Embryonic facial prominence (tissue), 1 donor: ENCODE results near the gene COL4A2.
"Not testable (repeated sequence)": the region's sequence is repeated elsewhere in the genome, so short reads cannot be mapped to it uniquely, and the experiment has no call there.

ENCODE experiments used
- DNase-seq: peaks from one replicate; pipeline ENCODE4 v3.0.0-alpha.2; 2016; ENCODE audit errors: extremely low spot score

COL4A2 gene

DNA sequence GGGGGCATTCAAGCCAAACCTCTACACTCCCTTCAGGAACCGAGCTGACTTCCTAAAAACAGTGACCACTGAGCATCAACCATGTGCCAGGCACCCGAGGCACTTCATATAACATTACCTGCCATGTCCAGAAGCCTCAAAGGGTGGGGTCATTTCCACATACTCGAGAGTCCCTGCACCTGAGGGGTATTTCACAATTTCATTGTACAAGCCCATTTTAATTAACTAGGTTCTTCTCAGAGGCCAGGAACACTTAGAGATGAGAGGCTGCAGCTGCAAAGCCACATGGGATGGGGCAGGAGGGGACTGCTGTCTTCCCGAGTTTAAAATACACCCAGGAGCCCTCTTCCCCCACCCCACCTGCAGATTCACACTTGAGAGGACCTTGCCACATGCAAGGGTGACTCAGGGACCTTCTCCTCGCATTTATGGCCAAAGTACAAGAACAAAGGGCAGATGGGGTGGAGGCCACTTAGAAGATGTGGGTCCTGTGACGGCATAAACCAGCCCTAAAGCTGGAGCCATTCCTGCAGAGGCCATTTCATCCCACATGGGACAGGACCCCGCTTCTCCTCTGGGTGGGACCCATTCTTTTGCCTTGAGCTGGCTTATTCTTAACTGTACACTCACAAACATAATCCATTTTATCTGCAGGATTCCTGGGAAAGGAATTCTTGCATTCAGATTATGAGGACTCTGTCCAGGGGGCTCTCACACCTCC is 210.6 kb downstream of the COL4A2 start:
- DNase-seq = no peak

DNA sequence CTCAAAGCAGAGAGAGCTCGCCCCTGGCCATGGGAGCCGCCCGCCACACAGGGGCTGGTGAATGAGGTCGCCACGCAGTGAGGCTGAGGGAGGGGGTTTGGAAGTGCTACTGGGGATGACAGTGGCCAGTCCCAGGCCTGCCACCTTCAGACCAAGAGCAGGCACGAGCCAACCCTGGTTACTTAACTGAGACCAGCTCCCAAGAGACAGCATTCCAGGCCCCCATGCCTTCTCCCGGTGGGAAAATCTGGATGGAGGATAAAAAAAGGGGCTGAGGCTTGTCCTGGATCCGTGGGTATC is 211.1 kb downstream of the COL4A2 start:
- no peak for DNase-seq

DNA sequence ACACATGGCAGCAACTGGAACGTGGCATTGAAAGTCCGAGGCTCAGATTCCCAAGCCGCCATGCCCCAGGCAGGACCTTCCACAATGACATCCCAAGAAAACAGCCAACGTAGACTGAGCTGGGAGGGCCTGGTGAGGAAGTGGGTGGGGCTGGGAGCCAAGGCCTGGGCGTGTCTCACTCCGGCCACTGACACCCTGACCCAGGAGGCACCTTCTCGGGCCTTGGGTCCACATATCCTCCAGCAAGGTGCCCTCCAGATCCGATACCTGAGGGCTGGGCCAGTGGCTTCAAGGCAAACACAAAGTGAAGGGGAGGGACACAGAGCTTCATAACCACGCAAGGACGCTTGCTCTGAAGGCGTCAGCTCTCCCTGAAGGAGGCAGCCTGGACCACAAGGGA is 211.5 kb downstream of the COL4A2 start:
- no peak for DNase-seq

DNA sequence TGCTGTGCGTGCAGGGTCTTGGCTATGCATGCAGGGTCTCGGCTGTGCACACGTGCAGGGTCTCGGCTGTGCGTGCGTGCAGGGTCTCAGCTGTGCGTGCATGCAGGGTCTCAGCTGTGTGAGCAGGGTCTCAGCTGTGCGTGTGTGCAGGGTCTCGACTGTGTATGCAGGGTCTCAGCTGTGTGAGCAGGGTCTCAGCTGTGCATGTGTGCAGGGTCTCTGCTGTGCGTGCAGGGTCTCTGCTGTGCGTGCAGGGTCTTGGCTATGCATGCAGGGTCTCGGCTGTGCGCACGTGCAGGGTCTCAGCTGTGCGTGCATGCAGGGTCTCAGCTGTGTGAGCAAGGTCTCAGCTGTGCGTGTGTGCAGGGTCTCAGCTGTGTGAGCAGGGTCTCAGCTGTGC is 212.0 kb downstream of the COL4A2 start:
- DNase-seq = no peak

DNA sequence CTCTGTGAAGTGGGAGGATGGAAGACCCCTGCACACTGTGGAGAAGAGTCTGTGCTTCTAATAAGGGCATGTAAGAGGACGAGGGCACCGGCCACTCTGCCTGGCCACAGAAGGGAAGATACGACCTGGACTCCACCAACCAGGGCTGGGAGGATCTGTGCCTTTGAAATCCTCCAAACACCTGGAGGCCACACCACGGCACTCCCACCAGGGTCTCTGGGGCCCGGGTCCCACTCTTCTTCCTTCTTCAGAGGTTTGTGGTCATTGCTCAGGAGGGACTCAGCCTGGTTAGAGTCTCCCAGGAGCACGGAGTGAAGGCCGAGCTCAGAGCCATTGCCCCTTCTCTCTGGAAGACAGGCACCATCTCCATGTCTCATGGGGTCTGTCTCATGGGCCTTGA is 212.4 kb downstream of the COL4A2 start:
- no peak for DNase-seq

DNA sequence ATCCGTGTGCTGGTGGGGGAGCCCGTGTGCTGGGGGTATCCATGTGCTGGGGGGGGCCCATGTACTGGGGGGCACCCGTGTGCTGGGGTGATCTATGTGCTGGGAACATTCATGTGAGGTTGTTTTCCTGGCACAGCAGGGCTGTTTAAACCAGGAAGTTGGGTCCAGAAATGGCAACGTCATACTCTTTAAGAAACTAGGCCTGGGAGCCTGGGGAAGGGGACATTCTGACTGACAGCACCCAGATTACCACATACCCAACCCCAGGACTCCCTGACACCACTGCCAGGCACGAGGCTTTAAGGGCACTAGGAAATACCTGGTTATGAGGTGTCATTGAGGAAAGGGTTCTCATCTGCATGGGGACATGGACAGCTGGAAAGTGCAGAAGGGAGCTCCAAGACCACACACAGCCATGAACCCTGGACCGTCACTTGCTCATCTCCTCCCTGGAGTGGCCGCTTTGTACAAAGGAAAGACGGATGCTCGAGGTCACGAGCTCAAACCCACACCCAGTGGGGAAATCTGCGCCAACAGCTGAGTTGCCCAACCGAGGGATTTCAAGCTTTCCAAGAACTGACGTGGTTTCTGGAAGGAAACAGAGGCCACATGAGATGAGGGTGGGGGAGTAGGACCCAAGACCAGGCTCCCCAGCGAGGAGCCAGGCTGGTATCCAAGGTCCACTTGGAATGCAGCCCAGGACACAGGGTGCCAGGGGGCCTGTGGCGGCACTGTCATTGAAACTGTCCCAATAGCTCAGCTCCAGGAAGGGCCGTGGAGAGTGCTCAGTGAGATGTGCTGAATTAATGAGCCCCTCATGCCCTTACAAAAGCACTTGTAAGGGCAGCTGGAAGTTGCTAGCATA is 213.6 kb downstream of the COL4A2 start:
- no peak for DNase-seq

DNA sequence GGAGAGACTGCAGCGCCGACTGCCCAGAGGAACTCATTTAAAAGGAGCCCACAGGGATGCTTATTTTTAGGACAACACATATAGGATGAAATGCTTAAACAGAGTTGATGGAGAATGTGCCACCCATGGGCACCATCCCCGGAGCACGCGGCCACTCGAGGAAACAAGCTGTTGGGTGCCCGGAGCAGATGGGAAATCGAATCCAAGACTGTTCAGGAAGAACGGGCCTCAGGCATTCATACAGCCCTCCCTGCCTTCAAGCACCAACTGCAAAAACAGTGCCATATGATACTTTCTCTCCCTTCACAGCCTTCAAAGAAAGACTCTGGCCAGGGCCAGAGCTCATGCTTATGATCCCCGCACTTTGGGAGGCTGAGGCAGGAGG is 214.2 kb downstream of the COL4A2 start:
- no peak for DNase-seq

DNA sequence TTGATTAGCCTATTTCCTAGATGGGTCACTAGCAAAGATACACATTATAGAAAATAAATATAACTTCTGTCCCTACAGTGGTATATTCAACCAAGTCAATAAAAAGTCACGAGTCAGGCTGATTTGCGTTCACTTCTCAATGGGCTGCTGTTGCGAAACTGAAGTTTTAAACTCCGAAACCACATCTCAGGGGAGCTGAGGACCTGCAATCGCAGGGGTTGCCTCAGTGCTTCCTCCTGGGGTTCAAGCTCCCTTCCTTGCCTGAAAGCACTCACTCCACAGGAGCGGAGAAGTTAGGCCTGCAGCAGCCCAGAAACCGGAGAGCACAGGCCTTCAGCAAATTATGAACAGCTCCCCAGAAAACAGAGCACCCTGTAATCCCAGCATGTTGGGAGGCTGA is 214.9 kb downstream of the COL4A2 start:
- DNase-seq = no peak

DNA sequence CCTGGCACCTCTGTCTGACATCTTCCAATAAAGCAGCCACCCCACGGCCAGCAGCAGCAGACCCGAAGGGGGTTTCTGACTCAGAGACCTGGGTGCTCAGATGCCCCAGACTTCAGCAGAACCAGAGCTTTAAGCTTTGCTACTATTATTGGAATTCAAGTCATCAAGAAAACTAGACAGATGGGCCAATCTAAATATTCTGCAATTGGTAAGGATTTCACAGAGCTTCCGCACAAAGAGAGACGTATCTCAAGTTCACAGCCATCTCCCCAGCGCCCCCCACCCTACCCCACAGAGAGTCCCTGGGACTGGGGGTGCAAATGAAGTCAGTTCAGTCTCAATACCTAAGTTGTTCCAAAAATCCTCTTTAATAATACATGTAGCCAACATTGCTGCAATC is 215.6 kb downstream of the COL4A2 start:
- DNase-seq = no peak

DNA sequence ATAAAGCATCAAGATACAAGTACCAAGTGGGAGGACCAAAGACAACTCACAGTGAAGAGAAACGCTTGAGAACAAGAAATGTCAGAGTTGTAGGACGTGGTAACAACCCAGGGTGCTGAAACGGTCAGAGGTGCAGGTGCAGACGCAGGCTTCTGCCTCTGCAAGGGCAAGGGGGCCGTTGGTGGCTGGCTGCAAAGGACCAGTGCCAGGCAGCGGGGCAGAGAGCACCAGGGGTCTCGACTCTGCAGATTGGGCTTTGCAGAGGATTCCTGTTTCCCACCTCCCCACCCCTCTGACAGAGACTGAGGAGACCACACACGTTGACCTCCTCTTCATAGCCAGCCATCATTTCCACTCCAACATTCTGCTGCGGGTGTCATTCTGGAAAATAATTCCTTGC is 216.1 kb downstream of the COL4A2 start:
- no peak for DNase-seq

DNA sequence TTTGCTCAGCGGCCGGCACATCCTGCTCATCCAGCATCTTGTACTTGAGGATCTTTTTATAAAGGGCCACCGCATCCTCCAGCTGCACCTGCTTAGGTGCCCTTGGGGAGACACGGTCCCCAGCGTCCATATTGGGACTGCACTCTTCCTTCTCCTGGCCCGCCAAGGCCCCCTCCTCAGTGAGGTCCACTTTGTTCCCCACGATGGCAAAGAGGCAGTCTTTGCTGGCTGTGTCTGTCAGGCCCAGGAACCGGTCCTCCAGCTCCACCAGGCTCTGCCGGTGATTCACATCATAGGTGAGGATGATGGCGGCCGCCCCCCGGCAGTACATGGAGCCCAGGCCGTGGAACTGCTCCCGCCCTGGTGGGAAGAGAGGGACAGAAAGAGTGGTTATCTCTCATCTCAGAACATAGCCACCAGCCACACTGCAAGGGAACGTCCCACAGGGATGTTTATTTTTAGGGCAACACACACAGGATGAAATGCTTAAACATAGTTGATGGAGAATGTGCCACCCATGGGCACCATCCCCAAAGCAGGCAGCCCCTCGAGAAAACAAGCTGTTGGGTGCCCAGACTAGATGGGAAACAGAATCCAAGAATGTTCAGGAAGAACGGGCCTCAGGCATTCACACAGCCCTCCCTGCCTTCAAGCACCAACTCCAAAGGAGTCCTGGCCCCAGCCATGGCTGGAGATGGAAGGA is 216.9 kb downstream of the COL4A2 start:
- no peak for DNase-seq

DNA sequence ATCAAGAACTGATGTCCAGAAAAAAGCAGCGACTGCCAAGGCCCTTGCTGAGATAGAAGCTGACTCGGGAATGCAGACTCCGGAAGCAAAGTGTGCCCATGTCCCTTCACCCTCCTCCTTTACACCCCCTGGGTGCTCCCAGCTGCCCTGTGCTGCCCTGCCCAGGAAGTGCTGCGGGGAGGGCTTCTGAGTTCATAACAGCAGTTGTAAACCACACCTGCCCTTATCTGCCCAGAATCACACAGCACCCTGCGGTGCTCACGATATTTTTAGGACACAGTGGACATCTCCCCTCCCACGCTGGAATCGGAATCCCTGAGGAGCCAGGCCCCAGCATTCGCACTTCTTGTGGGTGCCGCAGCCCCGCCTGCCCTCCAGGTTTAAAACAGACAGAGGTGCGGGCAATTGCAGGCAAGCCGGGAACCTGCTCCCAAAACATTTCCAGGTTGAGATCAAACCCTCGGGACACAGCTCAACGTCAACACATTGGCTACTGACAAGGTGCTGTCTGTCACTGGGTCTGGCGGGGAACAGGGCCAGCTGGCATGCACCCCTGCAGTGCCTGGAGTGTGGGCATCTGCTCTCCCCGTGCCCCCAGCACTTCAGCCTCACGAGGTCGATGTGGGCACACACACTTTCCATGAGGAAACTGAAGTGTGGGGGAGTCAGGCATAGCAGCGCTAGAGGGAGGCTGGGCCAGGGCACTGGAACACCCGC is 217.6 kb downstream of the COL4A2 start:
- no peak for DNase-seq

DNA sequence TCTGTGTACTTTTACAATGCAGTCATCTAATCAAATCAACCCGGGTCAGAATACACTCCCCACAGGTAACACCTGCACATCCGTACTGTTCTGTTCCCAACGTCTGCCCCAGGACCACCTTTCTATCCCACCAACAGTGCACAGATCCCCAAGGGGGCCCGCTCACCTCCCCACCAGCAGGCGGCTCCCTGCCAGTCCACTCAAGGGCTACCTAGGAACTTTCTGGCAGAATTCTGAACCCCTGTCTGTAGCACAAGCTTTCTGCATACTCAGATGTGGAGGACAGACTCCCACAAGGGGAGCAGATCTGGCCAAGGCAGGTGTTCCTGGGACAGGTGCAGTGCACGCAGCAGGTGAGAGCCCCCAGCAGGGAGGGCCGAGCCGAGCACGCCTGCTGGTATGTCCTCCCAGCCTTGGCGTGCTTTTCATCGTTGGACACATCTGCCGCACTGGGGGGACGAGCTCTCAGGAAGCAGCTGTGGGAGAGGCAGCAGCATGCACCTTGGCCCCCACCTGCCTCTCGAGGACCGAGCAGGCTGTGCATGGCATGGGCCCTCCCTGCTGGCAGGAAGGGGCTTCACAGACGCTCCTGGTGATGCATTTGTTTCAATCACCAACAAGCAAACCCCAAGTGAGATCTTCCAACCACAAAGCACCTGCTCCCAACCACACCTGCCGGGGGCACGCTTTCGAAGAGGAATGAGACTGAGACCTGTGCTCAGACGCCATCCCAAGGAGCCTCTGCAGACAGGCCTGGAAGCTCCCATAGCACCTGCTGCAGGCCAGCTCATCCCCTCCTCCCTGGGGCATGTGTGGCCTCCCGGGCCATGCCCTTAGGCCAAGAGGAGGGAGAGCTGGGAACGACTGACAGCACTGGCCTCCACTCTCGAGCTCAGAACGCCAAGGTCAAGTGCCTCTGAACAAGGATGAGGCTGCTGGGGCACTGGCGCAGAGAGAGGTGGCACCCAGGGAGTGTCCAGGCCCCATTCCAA is 218.5 kb downstream of the COL4A2 start:
- no peak for DNase-seq

DNA sequence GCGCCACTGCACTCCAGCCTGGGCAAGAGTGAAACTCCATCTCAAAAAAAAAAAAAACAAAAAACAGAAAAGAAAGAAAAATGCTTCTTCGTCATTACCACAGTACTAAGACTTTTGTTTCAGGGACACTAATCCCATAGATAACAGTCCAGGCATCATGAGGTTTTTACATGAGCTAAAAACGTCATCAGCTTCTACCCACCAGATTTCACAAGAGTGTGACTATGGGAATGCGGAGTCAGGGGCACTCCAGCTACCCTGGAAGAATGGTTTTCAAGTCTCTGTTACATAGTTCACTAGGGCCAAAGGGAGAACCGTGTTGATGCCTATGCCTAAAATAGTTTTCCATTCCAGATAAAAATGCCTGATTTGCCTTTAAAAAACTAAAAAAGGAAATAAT is 221.3 kb downstream of the COL4A2 start:
- no peak for DNase-seq

DNA sequence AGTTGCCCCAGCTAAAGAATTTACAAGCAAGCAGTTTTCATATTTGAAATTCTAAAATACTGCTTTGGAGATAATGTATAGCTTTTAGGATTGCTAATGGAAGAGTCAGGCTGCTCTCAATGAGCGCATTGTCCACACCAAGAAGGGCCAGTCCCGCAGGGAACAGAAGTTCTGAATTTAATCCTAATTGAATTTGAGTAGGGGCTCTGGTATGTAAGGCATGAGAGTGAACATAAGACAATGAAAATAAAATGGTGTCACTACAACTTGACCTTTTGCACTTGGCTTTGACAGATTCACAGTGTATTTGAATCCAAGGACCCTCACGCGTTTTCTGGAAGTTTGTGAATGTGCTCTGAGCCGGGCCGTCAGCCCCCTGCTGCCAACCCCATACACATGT is 221.8 kb downstream of the COL4A2 start:
- no peak for DNase-seq

DNA sequence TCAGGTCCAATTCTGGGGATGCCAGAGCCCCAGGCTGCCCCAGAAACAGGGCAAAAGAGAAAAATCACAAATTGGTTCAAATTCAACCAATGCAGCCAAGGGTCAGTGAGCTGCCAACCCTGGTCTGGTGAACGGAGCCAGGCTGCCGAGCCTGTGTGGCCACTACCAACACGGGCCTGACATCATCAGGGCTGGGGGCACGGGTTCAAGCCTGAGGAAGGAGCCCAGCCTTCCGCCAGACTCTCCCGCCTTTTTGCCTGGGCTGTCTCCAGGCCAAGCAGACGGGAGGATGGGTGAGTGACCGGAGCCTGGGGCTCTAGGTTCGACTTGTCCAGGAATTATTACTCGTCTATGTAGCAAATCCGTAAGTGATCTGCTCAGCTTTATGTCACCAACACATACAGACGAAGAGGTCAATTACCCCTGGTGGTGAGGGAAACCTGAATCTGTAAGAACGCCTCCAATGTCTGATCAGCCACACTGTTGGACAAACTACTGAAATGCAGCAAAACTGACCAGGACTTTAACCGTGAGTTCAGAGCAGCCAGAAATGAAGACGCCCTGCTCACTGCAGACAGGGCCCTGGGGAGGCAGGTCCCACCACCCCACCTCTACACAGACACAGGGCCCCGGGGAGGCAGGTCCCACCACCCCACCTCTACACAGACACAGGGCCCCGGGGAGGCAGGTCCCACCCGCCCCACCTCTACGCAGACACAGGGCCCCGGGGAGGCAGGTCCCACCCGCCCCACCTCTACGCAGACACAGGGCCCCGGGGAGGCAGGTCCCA is 222.6 kb downstream of the COL4A2 start:
- DNase-seq = no peak

DNA sequence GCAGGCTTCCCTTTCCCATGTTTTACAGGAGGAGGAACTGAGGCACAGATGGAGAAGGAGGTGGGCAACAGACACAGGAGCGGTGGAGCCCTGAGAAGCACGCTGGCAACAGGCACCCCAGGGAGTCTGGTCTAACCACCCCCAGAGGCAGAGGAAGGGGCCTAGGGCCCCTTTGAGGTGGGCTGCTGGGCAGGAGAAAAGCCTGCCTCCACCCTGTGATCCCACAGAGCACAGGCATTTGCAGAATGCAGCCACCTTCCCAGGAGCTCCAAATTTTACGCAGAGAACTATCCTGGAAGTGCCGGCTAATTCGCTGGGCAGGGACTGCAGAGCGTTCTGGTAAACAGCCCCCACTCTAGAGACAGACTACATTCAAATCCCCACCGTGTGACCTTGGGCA is 224.0 kb downstream of the COL4A2 start:
- DNase-seq = no peak

DNA sequence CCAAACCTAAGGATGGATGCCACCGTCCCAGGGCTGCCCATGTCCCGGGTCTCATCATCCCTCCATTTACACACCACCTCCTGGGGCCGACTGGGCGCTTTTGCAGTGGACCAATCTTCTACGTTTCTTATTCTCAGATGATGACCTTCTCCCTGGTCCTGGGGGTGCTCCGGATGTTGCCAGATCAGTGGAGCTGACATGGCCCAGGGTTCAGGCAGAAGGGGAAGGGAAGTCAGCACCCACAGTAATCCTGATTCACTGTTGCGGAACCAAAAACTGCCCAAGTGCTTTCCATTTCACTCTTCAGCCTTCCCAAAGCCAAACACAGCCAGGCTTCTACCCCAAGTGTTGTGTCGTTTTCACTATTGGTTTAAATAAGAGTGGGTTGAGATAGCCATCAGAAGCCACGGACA is 224.6 kb downstream of the COL4A2 start:
- DNase-seq = no peak

DNA sequence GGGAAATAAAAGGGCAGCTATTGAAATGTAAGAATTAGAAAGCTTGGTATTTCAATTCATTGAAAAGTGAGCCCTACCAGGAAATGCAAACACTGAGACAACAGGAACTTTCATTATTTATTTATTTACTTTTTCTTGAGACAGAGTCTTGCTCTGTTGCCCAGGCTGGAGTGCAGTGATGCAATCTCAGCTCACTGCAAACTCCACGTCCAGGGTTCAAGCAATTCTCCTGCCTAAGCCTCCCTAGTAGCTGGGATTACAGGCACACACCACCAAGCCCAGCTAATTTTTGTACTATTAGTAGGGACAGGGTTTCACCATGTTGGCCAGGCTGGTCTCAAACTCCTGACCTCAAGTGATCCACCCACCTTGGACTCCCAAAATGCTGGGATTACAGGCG is 225.2 kb downstream of the COL4A2 start:
- not testable (repeated sequence) for DNase-seq
